Measurements from ENCODE around the gene REN. TPM values are rescaled to one million over a fixed set of nuclear protein-coding genes. Genes with fewer than 3 reads are reported as not detected.
A peak's percentile ranks its signal among the peaks of the same experiment; 100 is the strongest.

Gene REN
- total RNA-seq: 0.13 TPM in 1 of 2 replicates, not detected in the other

DNA sequence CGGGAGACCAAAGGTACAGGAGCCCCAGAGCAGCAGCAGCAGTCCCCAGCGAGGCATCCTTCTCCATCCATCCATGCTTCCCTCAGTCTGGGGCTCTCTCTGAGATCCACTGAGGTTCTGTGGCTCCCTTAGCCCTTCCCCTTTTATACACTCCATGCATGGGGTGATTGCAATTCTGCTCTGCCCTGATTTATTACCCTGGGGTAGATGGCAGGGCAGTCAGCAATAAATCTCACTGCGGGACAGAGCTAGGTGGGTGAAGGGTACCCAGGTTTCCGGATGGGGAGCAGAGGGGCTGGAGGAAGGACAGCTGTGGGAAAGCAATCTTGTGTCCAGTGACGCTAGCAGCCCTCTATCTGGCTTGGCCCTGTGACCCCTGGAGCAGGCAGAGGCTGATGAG, at the start of gene REN:
Gene REN, minus strand, starts transcription at position 119 of the 400 bp plus-strand sequence. Its CDS starts 44 bp downstream, at position 75.
- DNase-seq (ENCODE audit: low read depth in 2 of 2): no peak

DNA sequence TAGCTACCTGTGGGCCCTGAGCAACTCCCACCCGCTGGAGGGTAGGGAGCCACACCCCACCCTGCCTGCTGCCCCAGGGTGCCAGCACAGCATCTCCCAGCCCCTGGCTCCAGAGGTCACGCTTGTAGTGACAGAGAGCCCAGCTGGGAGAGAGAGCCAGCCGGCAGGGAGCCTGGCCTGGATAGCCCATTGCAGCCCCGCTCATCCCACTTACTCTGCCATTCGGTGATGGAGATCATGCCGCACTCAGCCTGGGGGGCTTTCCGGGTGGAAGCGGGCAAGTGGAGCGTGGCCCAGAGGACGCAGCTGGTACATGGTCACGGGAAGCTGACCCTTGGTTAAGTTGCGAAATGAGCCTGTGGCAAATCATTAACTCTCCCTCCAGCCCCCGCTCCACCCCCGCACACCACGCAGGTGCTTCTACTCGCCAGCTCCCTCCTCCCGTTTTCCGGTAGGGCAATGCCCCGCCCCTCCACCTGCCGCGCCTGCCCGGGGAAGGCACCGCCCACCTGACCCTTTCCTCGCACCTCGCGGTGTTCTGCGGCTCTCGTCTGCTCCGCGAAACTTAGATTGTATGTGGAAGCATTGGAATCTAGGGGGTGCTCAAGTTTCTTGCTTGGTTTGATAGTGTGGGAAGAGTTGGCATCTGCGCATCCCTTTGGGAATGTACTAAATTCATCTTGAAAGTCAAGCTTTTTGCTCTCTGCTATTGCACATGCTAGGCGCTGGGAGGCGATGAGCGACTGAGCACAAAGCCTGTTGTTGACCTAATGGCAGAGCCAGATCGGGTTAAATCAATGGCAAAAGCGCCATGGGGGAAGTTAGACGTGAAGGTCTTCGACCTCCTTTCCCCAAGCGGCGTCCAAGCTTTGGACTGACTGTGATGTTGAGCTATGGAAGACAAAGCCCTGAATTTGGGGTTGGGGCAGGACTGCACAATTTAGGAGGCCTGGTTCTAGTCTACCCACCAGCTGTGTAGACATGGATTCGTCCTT, 47.8 kb upstream of the REN start, which contains the start of gene GOLT1A:
Gene GOLT1A, minus strand, starts transcription at position 321 of the 995 bp plus-strand sequence. Its CDS starts 82 bp downstream, at position 239.
- DNase-seq (ENCODE audit: low read depth in 2 of 2): peak; percentile 41 to 77

DNA sequence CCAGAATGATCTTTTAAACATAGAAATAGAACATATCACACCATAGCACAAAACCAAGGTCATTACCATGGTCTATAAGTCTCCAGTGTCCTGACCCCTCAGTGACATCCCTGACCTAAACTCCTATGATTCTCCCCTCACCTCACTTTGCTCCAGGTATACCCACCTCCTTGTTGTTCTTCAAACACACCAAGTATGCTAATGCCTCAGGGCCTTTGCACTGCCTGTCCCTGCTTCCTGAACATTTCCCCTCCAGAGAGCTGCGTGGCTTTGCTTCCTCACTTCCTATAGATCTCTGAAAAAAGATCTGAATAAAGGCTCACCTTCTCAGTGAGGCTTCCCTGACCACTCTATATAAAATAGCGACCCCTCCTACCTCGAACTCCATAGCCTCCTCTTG, 46.6 kb upstream of the REN start:
- no peak for DNase-seq (ENCODE audit: low read depth in 2 of 2)

DNA sequence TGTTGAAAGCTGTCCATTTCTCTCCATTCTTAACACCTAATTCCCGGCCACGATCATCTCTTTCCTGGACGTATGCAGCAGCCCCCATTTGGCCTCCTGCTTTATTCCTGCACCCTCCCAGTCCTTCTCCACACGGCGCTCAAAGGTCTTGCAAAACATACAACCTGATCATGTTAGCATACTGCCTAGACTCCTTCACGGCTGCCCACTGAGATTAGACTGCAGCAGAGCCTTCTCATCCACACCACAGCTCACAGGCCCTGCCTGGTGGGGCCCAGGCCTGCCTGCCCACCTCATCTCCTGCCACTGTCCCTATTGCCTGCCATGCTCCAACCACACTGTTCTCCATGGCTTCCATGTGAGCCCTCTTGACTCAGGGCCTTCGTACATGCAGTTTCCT, 44.9 kb upstream of the REN start:
- no peak for DNase-seq (ENCODE audit: low read depth in 2 of 2)

DNA sequence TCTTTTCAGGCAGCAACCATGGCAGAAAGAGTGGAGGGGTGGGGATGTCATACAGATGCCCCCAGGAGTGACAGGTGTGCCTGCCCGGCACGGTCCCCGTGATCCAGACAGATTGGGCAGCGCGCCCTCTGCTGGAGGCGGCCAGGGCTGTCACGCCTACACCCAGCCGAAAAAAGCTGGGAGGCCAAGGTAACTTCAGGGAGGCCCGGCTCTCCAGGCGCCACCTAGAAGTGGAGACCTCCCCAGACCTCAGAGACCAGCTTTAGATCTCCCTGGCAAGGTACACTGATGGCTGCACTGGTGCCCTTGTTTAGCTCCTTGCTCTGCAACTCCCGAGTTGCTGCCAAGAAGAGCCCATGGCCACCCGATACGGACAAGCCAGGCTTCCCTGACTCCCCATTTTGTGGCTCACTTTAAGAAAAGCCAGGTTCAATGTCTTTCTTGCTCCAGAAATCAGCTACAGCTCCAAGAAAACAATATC, 41.0 kb upstream of the REN start:
- peak in 1 of 2 donors; percentile 44 for DNase-seq (ENCODE audit: low read depth in 2 of 2)

DNA sequence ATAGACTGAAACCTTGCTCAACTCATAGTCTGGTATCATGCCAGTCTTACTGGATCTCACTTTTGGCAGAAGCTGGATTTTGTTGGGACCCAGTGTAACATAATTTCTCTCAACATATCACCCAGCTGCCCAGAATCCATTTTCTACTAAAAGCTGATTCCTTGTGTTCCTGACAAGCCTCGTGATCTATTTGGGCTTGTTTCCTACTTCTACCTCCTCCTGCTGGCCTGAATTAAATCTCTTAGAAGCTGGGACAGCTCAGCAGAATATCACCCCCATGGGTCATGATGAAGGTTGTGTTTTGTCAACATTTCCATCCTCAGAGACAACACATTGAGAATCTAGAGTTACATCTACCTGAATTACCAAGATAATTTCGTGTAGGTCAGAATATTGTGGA, 40.0 kb upstream of the REN start:
- peak in 1 of 2 donors; percentile 34 for DNase-seq (ENCODE audit: low read depth in 2 of 2)

DNA sequence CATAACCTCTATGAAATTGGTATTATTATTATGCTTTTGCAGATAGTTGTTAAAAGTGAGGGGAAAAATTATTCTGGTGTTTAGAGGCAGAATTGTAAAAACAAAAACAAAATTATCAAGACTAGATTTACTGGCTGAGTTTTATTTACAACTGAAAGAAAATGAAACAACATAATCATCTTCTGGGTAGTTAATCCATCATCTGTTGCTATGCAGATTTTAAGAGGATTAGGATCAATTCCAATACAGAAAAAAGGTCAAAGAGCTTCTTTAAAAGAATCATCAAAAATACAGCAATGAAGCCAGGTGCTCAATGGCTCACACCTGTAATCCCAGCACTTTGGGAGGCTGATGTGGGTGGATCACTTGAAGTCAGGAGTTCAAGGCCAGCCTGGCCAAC, 39.3 kb upstream of the REN start:
- DNase-seq (ENCODE audit: low read depth in 2 of 2): no peak

DNA sequence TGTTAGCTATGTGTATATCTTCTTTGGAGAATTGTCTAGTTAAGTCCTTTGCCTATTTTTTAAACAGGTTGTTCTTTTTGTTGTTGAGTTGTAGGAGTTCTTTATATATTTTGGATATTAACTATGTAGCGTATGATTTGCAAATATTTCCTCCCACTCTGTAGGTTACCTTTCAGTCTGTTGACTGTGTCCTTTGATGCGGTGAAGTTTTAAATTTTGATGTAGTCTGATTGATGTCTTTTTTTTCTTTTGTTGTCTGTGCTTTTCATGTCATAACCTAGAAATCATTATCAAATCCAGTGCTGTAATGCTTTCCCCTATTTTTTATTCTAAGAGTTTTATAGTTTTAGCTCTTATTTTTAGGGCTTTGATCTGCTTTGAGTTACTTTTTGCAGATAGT, 38.8 kb upstream of the REN start:
- DNase-seq (ENCODE audit: low read depth in 2 of 2): no peak

DNA sequence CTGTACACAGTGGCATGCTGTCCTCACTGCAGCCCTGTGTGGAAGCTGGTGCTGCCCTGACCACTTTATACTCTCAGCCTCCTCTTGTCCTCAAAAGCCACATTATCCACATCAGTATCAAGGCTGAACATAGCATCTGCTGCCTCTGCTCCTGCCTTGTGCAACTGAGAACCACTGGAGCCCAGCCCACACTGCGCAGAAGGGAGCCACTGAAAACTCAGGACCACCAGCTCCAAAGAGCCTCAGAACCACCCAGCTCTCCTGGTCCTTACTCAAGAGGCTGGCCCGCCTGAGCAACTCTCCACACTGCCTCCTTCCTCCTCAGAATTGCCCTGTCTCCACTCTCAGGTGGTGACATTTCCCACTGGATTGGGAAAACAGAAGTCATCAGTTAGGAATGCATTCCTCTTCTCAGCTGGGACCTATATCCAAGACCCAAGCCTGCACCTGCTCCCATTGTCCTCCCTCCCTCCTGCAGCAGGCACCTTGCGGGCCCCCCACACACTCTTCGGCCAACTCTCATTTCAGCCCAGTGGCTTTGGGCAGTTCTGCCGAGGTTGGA, 37.1 kb upstream of the REN start:
- DNase-seq (ENCODE audit: low read depth in 2 of 2): no peak

DNA sequence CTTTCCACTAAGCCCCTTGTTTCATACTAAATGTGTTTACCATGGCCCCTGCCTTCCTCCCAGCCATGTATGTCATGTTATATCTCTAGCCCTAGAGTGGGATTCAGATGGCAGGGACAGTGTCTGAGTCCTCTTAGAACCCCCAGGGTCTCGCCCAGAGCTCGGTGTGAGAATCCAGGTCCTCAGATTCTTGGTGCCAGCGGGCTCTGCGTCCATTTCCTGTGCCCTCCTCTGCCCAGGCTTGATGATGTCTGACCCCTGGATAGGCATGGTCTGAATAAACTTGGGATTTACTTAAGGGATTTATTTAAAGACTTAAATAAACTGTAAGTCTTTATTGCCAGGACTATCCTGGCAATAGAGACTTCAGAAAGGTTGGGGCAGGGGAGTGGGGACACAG, 36.3 kb upstream of the REN start:
- no peak for DNase-seq (ENCODE audit: low read depth in 2 of 2)

DNA sequence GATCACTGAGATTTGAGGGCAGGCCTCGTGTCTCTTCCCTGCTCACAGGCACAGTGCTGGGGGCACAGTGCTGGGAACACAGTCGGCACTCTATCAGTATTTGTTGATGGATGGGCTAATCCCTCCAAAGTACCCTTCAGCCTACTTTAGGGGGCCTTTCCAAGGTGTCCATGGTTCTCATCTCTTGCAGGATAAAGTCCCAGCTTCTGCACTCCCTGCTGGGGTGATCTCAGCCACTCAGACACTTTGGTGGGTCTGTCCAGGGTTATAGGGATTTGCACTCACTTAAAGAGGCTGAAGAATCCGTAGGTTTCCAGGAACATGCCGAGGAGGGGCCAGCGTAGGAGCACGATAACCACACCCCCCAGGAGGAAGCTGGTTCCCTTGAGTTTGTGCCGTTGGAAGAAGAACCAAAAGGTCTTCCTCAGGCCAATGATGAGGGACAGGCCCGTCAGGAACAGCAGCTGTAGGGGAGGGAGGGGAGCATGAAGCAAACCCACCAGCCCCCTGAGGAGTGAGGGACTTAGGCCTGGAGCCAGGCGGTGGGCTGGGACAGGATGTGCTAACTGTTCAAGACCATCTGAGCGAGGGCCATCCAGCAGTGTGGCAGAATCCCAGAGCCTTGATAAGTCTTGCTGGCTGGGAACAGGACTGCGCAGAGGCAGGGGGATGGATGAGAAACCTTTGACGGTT, 35.4 kb upstream of the REN start:
- no peak for DNase-seq (ENCODE audit: low read depth in 2 of 2)

DNA sequence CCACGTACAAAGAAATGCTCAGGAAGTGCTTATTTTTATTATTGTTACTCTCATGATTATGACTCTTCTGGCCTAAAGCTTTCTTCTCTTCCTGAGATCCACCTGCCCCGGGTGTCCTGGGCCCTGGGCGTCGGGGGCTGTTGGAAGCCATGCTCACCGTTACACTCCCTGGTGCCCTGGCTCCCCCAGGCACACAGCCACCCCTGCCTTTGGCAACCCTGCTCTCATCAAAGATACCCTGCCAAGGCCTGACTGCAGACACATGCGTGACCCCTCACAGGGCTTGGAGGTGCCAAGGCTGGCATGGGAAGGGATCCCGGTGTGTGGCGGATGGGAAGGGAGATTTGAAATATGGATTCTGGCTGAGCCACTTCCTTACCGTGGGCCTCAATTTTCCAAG, 33.4 kb upstream of the REN start:
- peak in 1 of 2 donors; percentile 14 for DNase-seq (ENCODE audit: low read depth in 2 of 2)

DNA sequence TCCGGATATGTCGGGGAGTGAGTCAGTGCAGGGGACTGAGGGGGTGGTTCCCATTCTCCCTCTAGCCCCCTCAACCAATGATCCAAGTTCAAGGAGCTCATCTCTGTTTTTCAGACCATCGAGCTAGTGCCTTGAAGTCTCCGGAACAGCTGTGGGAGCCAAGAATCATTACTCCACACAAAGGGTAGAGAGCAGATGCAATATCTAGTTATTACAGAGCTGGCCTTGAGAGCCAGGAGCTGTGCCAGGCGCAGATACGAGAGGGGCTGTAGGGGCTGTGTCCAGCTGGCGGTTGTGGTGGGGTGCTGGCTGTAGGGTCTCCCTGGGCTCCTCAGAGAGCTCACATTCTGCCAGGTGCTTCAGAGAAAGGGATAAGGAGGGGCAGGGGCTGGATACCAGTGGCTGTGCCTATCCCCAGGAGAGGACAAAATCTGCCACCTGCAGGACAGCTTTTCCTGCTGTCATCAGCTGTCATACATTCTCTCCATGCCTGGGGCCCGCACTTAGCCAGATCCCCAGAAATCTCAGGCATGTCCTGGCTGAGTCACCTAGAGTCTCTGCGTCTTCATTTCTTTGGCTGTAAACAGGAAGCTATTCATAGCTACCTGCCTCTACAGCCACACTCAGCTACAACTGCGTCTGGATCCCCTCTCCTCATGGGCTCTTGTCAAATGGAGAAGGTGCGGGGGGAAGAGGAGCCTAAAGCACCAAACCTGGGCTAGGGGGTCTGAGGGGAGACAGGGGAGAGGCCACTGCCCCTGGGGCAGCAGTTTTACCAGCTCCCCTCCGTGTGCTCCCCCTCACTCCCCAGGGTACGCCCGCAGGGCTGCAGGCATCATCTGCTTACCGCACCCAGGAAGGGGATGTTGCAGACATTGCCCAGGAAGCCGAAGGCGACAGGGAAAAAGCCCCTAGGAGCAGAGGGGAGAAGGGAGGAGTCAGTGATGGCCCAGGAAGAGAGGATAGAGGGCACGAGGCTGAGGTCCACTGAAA, 32.5 kb upstream of the REN start:
- peak in 1 of 2 donors; percentile 82 for DNase-seq (ENCODE audit: low read depth in 2 of 2)

DNA sequence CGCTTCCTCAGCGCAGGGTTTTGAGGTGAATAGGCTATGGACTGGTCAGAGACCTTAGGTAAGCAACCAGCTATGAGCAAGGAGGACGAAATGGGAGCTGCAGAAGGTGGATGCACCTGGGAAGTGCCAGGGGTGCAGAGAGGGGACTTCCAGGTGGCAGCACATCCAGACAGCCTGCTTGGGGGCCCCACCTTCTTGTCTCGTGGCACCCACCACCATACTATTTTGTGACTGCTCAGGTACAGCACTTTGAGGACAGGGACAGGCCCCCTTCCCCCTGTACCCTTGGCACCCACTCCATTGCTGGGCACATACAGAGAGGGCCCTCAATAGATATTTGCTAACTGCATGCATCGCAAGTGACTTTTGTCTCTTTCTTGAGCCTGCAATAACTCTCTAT, 30.9 kb upstream of the REN start:
- no peak for DNase-seq (ENCODE audit: low read depth in 2 of 2)

DNA sequence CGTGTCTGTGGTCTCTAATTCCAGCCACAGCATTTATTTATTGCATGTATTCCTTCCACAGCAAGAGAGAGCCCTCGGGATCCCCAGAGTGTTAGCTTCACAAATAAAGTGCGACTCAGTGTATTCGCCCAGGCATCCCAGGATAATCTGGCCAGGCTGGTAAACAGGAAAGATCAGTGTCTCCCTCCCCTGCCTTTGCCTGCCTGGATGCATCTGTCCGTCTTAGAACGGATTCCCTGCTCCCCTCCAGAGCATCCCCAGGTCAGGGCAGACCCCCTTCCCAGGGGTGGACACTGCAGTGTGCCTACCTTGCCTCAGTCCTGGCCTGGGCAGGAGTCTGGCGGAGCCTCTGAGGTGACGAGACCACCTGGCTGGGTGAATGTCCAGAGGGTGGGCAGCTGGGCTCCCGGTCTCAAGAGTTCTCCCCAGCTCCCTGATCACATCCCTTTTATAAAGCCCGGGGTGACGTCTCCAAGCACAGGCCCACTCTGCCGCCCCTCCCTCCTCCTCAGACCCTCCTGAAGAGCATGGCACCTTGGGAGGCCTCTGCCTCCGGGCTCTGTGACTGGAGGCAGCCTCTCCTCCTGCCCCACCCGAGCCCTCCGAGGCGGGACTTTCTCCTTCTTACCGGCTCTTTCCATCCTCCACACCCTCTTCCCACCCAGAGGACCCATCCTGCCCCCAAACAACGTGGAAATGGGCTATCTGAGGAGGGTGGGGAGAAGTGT, 30.1 kb upstream of the REN start, which contains the start of gene KISS1:
Gene KISS1, minus strand, starts transcription at position 424 of the 728 bp plus-strand sequence. CDS start 3,615 bp downstream, outside the sequence.
- no peak for DNase-seq (ENCODE audit: low read depth in 2 of 2)

DNA sequence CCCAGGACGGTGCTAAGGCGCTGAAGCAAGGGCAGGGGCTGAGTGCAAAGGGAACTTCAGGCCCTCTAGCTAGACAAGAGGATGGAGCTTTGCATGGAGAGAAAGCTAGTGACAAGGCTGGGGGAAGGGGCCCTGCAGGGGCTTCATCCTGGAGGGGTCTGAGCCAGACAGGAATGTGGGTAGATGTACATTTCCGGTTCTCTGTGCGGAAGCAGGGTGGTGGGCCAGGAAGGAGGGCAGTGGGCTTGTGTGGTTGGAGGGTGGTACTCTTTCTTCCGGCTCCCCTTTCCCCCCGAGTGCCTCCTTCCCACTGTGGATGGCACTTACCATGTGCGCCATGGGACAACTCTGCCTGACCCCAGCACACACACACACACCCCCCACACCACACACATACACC, 28.6 kb upstream of the REN start:
- no peak for DNase-seq (ENCODE audit: low read depth in 2 of 2)

DNA sequence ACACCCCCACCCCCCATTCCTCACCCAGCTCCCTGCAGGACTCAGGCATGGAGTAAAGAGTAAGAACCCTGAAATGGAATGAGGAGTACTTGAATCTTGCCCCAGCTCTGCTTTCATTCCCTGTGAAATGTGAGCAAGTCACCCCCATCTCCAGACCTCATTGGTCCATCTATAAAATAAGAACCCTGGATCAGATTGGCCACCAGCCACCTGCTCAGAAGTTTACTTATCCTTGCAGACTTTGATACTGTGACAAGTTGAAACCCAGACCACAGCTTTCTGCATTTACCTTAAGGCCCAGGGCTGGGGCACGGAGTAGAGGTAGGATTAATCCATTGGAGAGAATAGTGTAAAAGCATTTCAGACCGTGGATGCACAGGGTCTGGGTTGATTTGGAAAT, 27.9 kb upstream of the REN start:
- DNase-seq (ENCODE audit: low read depth in 2 of 2): no peak

DNA sequence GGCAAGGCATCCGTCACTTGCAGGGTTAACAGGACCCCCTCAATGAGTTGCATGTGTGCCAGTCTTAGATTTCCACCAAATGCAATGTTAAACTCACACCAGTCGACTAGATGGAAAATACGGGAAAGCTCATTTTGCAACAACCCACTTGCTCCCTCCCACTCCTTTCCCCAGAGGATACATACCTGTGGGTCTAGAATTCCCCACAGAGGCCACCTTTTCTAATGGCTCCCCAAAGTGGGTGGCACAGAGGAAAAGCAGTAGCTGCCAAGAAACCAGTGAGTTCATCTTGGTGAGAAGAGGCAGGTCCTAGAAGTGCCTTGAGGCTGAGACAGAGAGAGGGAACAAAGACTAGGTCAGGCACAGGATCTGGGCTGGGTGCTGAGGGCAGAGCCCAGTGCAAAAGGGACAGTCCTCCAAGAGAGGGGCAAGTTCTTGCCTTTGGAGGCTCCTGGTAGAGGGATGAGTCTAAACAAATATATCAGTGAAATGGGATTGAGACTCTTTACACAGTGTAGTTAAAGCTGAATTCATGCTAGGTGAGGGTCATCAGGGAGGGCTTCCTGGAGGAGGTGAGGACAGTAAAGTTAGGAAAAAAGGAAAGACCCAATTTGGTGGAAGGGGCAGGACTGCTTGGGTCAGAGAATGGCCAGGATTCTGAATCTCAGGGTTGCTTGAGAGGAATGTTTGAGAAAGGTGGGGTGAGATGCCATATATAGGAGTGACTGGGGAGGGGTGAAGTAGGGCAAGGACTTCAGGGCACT, 26.6 kb upstream of the REN start:
- no peak for DNase-seq (ENCODE audit: low read depth in 2 of 2)

DNA sequence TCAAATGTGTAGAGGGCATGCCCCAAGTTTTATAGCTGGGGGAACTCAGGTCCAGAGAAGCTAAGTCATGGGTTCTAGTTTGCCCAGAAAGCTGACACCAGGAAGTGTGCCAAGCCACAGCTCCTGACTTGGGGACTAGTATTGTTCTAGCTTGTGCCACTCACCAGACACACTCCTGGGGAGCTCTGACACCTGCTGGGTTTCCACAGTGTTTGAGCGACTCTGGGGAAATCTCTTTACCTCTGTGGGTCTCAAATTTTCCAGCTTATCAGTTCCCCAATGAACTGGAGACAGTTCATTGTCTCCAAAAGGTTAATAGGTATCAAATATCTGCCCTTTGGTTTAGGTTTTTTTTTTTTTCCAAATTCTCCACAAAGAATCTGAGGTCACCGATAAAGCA, 25.9 kb upstream of the REN start:
- no peak for DNase-seq (ENCODE audit: low read depth in 2 of 2)

All from dermis microvascular lymphatic vessel endothelial cell (primary cell).